Adrenal gland (tissue), 5 donors: ENCODE measurements around the gene PRSS12.

ENCODE experiments used
- CTCF ChIP-seq, 6 experiments: fragments of 450-650 bp in 4 of 6; fragments of 200-600 bp in 2 of 6; sonication (generic) in 1 of 6; IDR thresholded peaks; 1 replicate in 5 of 6; 2 replicates in 1 of 6; pipeline versions ENCODE4 v1.5.1 to v1.8.0; 2016 to 2021; ENCODE audit warnings: antibody characterized with exemption in 6 of 6, mild to moderate bottlenecking in 2 of 6, moderate library complexity in 1 of 6
- POLR2A ChIP-seq, 2 donors: fragments of 450-650 bp; IDR thresholded peaks; one replicate each; pipeline ENCODE4 v1.6.1; 2017; ENCODE audit warnings: antibody characterized with exemption in 2 of 2, mild to moderate bottlenecking in 2 of 2, moderate library complexity in 1 of 2
- donor health status: DM: no; HTN: no; CAD: no.

- TF ChIP-seq CTCF (IDR thresholded peaks at IDR 0.05) (no peak), POLR2A (IDR thresholded peaks at IDR 0.05) (no peak)
Measured at GRCh38 chr4:118265312-118266144, 87.3 kb downstream of the PRSS12 start.
